ENCODE data around the gene KRTAP9-3. TPM values are rescaled to one million over a fixed set of nuclear protein-coding genes. Genes with fewer than 3 reads are reported as not detected.
"Not testable (repeated sequence)": the region's sequence is repeated elsewhere in the genome, so short reads cannot be mapped to it uniquely, and the experiment has no call there.

Gene KRTAP9-3
- total RNA-seq, 2 experiments from 2014 or later = not detected

GRCh38 chr17:41230094-41230493 is 2.2 kb upstream of the KRTAP9-3 start:
- H3K27me3 Mint-ChIP-seq = no peaks in the 10 kb centered on the region
- no peak for DNase-seq
- H3K36me3 Mint-ChIP-seq = no peaks in the 10 kb centered on the region
- H3K4me3 Mint-ChIP-seq = no peak overlapping the region
- H3K27ac Mint-ChIP-seq = no peak overlapping the region
- H3K4me1 Mint-ChIP-seq = peaks cover 4% of the 10 kb centered on the region
- H3K9me3 Mint-ChIP-seq = no peaks in the 10 kb centered on the region

- no peak overlapping the region for H3K27ac Mint-ChIP-seq
- H3K4me1 Mint-ChIP-seq = peaks cover 4% of the 10 kb centered on the region
- no peaks in the 10 kb centered on the region for H3K27me3 Mint-ChIP-seq
- H3K9me3 Mint-ChIP-seq = no peaks in the 10 kb centered on the region
- DNase-seq = no peak
- H3K36me3 Mint-ChIP-seq = no peaks in the 10 kb centered on the region
- no peak overlapping the region for H3K4me3 Mint-ChIP-seq
These were observed 518 bp upstream of the KRTAP9-3 start for GRCh38 chr17:41231731-41232130.

- H3K9me3 Mint-ChIP-seq, H3K36me3 Mint-ChIP-seq, H3K4me3 Mint-ChIP-seq, H3K27ac Mint-ChIP-seq, H3K4me1 Mint-ChIP-seq, DNase-seq, H3K27me3 Mint-ChIP-seq: not testable (repeated sequence)
These were observed 4.9 kb downstream of the KRTAP9-3 start for GRCh38 chr17:41237116-41237515.

DNA sequence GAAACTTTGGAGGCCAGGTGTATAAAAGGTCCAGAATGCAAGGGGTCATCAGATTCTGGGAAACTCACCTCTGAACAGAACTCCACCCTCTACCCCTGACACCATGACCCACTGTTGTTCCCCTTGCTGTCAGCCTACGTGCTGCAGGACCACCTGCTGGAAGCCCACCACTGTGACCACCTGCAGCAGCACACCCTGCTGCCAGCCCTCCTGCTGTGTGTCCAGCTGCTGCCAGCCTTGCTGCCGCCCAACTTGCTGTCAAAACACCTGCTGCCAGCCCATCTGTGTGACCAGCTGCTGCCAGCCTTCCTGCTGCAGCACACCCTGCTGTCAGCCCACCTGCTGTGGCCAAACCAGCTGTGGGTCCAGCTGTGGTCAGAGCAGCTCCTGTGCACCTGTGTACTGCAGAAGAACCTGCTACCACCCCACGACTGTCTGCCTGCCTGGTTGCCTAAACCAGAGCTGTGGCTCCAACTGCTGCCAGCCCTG is 5.7 kb downstream of the KRTAP9-3 start, which contains the start of gene KRTAP9-8:
Gene KRTAP9-8 (plus strand): TSS at position 51 of the 489 bp plus-strand sequence. CDS start 53 bp downstream, at position 104.
- not testable (repeated sequence) for H3K27ac Mint-ChIP-seq, H3K36me3 Mint-ChIP-seq, H3K4me1 Mint-ChIP-seq, H3K27me3 Mint-ChIP-seq, H3K9me3 Mint-ChIP-seq, DNase-seq, H3K4me3 Mint-ChIP-seq

- H3K36me3 Mint-ChIP-seq, H3K27ac Mint-ChIP-seq, DNase-seq, H3K4me3 Mint-ChIP-seq, H3K4me1 Mint-ChIP-seq, H3K27me3 Mint-ChIP-seq, H3K9me3 Mint-ChIP-seq: not testable (repeated sequence)
These were observed 14.9 kb downstream of the KRTAP9-3 start for GRCh38 chr17:41246995-41247787.

DNA sequence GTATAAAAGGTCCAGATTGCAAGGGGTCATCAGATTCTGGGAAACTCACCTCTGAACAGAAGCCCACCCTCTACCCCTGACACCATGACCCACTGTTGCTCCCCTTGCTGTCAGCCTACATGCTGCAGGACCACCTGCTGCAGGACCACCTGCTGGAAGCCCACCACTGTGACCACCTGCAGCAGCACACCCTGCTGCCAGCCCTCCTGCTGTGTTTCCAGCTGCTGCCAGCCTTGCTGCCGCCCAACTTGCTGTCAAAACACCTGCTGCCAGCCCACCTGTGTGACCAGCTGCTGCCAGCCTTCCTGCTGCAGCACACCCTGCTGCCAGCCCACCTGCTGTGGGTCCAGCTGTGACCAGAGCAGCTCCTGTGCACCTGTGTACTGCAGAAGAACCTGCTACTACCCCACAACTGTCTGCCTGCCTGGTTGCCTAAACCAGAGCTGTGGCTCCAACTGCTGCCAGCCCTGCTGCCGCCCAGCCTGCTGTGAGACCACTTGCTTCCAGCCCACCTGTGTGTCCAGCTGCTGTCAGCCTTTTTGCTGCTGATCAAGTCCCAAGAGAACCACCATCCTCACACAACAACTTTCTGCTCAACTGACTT is 17.5 kb downstream of the KRTAP9-3 start, which contains the start of gene KRTAP9-4:
Gene KRTAP9-4 (plus strand): TSS at position 51 of the 604 bp plus-strand sequence. CDS start 34 bp downstream, at position 85.
- not testable (repeated sequence) for H3K4me1 Mint-ChIP-seq, H3K36me3 Mint-ChIP-seq, H3K27ac Mint-ChIP-seq, H3K4me3 Mint-ChIP-seq, H3K27me3 Mint-ChIP-seq, DNase-seq, H3K9me3 Mint-ChIP-seq

DNA sequence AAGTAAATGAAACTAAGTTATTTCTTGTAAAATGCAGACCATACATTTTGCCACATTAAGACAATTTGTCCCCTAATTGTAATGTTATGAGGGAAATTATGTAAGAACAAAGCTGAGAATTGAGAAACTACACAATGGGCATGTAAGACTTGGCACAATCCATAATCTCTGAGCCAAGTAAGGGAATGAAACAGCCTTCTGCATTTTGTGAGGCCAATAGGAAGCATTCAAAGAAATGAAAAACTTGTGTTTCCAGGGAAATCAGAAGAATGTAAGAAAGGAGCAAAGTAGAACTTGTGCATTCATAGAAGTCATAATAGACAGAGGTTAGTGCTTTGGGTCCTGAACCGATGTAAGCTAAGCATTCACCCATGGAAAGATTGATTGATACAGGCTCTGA is 19.0 kb downstream of the KRTAP9-3 start:
- DNase-seq = no peak

DNA sequence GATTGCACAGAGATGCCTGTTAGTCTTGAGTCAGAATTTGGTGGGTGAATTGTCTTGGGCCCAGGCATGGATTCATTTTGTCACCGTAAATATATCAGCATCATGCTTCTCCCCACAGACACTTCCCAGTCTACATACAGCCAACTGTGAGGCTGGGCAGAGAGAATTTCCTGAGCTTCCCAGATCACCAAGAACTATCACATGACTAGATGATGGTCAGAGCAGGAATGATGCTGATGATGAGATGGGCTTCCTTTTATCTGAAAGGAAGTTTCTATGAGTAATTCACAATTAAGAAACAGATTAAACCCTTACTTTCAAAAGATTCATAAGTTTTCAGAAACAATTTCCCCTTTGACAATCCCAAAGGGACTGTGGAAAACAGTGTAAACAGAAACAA is 22.6 kb downstream of the KRTAP9-3 start:
- Mint-ChIP-seq H3K9me3 (no peaks in the 10 kb centered on the region), H3K4me1 (peaks cover 1% of the 10 kb centered on the region), H3K27ac (no peak overlapping the region), H3K27me3 (no peaks in the 10 kb centered on the region), H3K36me3 (no peaks in the 10 kb centered on the region), H3K4me3 (no peak overlapping the region)
- DNase-seq = no peak

More for the DNA sequence above, 19.0 kb downstream of the KRTAP9-3 start:
- H3K27me3 Mint-ChIP-seq = no peaks in the 10 kb centered on the region
- no peaks in the 10 kb centered on the region for H3K36me3 Mint-ChIP-seq
- H3K27ac Mint-ChIP-seq = no peak overlapping the region
- no peaks in the 10 kb centered on the region for H3K9me3 Mint-ChIP-seq
- H3K4me3 Mint-ChIP-seq = no peak overlapping the region
- H3K4me1 Mint-ChIP-seq = peaks cover 1% of the 10 kb centered on the region

DNA sequence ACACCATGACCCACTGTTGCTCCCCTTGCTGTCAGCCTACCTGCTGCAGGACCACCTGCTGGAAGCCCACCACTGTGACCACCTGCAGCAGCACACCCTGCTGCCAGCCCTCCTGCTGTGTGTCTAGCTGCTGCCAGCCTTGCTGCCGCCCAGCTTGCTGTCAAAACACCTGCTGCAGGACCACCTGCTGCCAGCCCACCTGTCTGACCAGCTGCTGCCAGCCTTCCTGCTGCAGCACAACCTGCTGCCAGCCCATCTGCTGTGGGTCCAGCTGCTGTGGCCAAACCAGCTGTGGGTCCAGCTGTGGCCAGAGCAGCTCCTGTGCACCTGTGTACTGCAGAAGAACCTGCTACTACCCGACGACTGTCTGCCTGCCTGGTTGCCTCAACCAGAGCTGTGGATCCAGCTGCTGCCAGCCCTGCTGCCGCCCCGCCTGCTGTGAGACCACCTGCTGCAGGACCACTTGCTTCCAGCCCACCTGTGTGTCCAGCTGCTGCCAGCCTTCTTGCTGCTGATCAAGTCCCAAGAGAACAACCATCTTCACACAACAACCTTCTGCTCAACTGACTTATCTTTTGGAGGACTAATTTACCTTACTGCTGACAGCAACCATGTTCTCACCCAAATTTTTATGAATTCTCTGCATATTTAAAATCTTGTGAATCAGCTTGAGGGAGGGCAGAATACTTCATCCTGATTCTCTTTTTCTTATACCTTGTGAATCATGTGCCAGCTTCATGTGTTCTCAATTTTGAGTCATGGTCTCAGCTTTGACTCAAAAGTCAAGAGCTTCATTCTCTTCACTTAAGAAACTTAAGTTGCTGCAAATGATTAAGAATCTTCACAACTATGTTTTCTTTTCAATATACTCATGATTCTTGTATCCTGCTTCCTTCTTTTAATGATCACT is 23.4 kb downstream of the KRTAP9-3 start, which contains the start of gene KRTAP9-9:
Gene KRTAP9-9 (plus strand): TSS at position 4 of the 910 bp plus-strand sequence.
- H3K27me3 Mint-ChIP-seq, H3K36me3 Mint-ChIP-seq, H3K4me1 Mint-ChIP-seq, DNase-seq, H3K9me3 Mint-ChIP-seq, H3K4me3 Mint-ChIP-seq, H3K27ac Mint-ChIP-seq: not testable (repeated sequence)

DNA sequence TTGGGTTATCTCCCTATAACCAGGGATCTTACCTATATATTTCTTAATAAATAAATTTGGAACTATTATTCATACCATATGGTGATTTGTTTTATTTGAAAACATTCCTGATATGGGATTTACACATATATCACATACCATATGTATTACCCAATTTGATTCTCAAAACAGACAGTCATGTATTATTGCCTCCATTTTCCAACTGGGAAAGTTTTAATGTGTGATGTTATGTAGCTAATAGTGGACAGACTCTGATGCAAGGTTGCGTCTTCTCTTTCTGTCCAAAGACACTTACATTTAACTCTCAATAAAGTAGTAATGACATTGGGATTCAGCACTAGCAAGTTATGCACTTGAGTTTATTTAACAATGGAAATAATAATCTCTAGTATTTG is 24.0 kb downstream of the KRTAP9-3 start:
- Mint-ChIP-seq H3K36me3 (no peaks in the 10 kb centered on the region), H3K4me3 (no peak overlapping the region), H3K4me1 (peaks cover 12% of the 10 kb centered on the region), H3K27me3 (no peaks in the 10 kb centered on the region), H3K9me3 (no peaks in the 10 kb centered on the region), H3K27ac (no peak overlapping the region)
- DNase-seq = no peak

DNA sequence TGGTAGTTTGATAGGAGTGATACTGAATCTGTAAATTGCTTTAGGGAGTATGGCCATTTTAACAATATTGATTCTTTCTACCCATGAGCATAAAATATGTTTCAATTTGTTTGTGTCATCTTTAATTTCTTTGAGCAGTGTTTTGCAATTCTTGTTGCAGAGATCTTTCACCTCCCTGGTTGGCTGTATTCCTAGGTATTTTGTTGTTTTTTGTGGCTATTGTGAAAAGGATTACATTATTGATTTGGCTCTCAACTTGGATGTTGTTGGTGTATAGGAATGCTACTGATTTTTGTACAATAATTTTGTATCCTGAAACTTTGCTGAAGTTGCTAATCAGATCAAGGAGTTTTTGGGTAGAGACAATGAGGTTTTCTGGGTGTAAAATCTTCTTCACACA is 26.2 kb downstream of the KRTAP9-3 start:
- no peaks in the 10 kb centered on the region for H3K36me3 Mint-ChIP-seq
- H3K4me1 Mint-ChIP-seq = peaks cover 11% of the 10 kb centered on the region
- no peak overlapping the region for H3K4me3 Mint-ChIP-seq
- H3K9me3 Mint-ChIP-seq = no peaks in the 10 kb centered on the region
- DNase-seq = no peak
- H3K27ac Mint-ChIP-seq = no peak overlapping the region
- H3K27me3 Mint-ChIP-seq = no peaks in the 10 kb centered on the region

- H3K27ac Mint-ChIP-seq = no peak overlapping the region
- H3K4me3 Mint-ChIP-seq = no peak overlapping the region
- peaks cover 17% of the 10 kb centered on the region for H3K4me1 Mint-ChIP-seq
- DNase-seq = no peak
- H3K27me3 Mint-ChIP-seq = no peaks in the 10 kb centered on the region
- no peaks in the 10 kb centered on the region for H3K9me3 Mint-ChIP-seq
- no peaks in the 10 kb centered on the region for H3K36me3 Mint-ChIP-seq
These were observed 31.0 kb downstream of the KRTAP9-3 start for GRCh38 chr17:41263212-41263611.

- H3K27me3 Mint-ChIP-seq = no peaks in the 10 kb centered on the region
- H3K27ac Mint-ChIP-seq = no peak overlapping the region
- H3K4me3 Mint-ChIP-seq = no peak overlapping the region
- no peak for DNase-seq
- no peaks in the 10 kb centered on the region for H3K9me3 Mint-ChIP-seq
- H3K36me3 Mint-ChIP-seq = no peaks in the 10 kb centered on the region
- peaks cover 17% of the 10 kb centered on the region for H3K4me1 Mint-ChIP-seq
These were observed 32.4 kb downstream of the KRTAP9-3 start for GRCh38 chr17:41264599-41264998.

- Mint-ChIP-seq H3K27ac (no peak within 1 kb of the TSS), H3K4me3 (no peak within 1 kb of the TSS), H3K9me3 (no peaks in the 10 kb centered on the region), H3K4me1 (peaks cover 16% of the 10 kb centered on the region), H3K36me3 (no peaks in the 10 kb centered on the region), H3K27me3 (no peaks in the 10 kb centered on the region)
- DNase-seq = no peak
These were observed 32.8 kb downstream of the KRTAP9-3 start, which contains the start of gene KRTAP9-6 for GRCh38 chr17:41265078-41265477. TSS of gene KRTAP9-6 (plus strand) at chr17:41265378. CDS start at chr17:41265378, 0 bp downstream.

- Mint-ChIP-seq H3K4me3 (no peak overlapping the region), H3K36me3 (no peaks in the 10 kb centered on the region), H3K27me3 (no peaks in the 10 kb centered on the region), H3K9me3 (no peaks in the 10 kb centered on the region), H3K27ac (no peak overlapping the region), H3K4me1 (peaks cover 6% of the 10 kb centered on the region)
- DNase-seq = no peak
These were observed 35.5 kb downstream of the KRTAP9-3 start for GRCh38 chr17:41267711-41268110.
